22Rv1 (cell line): Measurements from ENCODE around the gene ASIC1.

ENCODE experiments used
- CTCF ChIP-seq: fragments of 450-650 bp; IDR thresholded peaks from 2 replicates; pipeline ENCODE4 v1.5.1; 2017; ENCODE audit warnings: mild to moderate bottlenecking
- ZFX ChIP-seq: fragments of 450-650 bp; IDR thresholded peaks from 2 replicates; pipeline ENCODE4 v1.6.1; 2017; ENCODE audit warnings: antibody characterized with exemption, borderline replicate concordance

- TF ChIP-seq CTCF (no peak), ZFX (no peak)
Measured at GRCh38 chr12:50024227-50024626, 33.2 kb upstream of the ASIC1 start.
